ENCODE data around the gene HBQ1.
"Not testable (repeated sequence)": the region's sequence is repeated elsewhere in the genome, so short reads cannot be mapped to it uniquely, and the experiment has no call there.

The HBQ1 gene

GRCh38 chr16:211631-212180 lies 31.4 kb downstream of the HBQ1 start:
- not testable (repeated sequence) for FAIRE-seq

- FAIRE-seq = no peak
Measured at GRCh38 chr16:212999-213398, 32.7 kb downstream of the HBQ1 start.

- no peak for FAIRE-seq
Measured at GRCh38 chr16:220021-220420, 39.8 kb downstream of the HBQ1 start.

GRCh38 chr16:228151-228851 lies 48.0 kb downstream of the HBQ1 start:
- no peak for FAIRE-seq

- FAIRE-seq = no peak
Measured at GRCh38 chr16:228852-229730, 48.8 kb downstream of the HBQ1 start, which contains the start of gene LUC7L. Gene LUC7L, minus strand, starts transcription at chr16:229449. Its CDS starts 110 bp downstream, at chr16:229339.

- no peak for FAIRE-seq
Measured at GRCh38 chr16:229731-230281, 49.5 kb downstream of the HBQ1 start.

- FAIRE-seq = not testable (repeated sequence)
Measured at GRCh38 chr16:230351-230750, 50.1 kb downstream of the HBQ1 start.

Measured in A204.1 (cell line).